ENCODE measurements around the gene SPTBN4. TPM values are rescaled to one million over a fixed set of nuclear protein-coding genes. Genes with fewer than 3 reads are reported as not detected.

The SPTBN4 gene
- total and polyA plus RNA-seq, 10 of the 15 experiments (the other 5 are each of a cell fraction or from before 2014, with no cell fraction given): 0.04 to 1.1 (median 0.34) TPM; not detected in 1

DNA sequence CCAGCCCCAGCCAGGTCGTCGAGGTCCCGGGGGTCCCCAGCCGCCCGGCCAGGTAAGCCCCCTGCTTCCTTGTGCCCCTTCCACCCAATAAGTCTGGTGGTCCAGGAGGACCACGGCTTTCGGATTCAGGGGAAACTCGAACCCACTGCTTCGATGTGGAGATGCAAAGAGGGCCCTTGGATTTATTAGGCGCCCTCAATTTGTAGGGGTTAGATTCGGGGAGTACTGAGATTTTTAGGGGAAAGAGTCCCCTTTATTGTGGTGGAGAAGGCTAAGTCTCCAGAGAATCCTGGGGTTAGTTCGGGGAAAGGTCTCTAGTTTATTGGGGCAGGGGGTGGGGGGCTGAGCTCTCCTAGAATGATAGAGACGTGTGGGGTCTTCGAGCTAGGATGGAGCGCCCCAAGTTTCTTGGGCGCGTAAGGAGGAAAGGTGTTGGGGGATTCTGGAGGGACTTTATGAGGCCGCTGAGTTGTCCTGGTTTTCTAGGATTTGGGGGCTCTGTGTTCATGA, 130.6 kb downstream of the SPTBN4 start (continued):
- TF ChIP-seq MEF2B (IDR thresholded peaks at IDR 0.05; ENCODE audit: partially characterized antibody, poor library complexity, severe bottlenecking): no peak
- no peak for TF ChIP-seq CHD1 (IDR thresholded peaks at IDR 0.05; ENCODE audit: low read depth, low read length)

DNA sequence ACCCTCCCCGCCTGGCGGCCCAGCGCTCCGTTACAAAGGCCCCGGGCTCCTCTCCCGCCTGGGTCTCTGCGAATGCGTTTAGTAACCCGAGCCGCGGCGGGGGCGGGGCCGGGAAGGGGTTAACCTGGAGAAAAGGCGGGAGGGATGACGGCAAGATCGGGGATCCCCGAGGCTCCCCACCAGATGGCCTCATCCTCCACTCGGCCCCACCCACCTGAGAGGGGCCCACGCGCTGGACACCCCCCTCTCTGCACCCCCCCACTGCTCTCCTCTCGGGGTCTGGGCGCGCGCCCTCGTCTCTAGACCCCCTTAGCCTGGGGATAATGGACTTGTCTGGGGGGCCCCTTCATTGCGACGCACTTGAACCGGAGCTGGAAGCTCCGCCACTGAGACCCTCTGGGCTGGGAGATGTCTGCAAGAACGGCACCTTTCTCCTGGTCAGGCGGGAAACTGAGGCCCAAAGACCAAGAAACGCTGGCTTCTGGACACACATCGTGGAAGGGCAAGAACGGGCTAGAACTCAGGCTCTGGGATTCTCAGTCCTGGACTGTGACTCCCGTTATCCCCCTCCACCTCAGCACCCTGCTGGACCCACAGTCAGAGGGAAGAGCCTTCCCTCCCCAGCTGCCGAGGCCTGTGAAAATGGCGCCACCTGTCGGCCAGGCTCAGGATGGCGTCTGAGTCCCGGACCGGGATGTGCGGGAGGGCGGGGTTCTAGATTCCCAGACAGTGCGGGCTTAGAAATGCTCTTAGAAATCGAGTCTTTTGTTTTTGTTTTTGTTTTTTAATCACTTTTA, 131.5 kb downstream of the SPTBN4 start:
- no peaks in the 10 kb centered on the region for H3K79me2 ChIP-seq (ENCODE audit: control insufficient read depth, insufficient read depth, low read length)
- no peak for DNase-seq (ENCODE audit: low read depth, low spot score)
- no peak overlapping the region for H3K27ac ChIP-seq (ENCODE audit: control insufficient read depth, insufficient read depth)
- intact Hi-C loops (cut with micrococcal nuclease; ENCODE audit: unreplicated experiment) (loop anchor here (1.0 to 2.0 kb wide), 4 partner anchors 49 to 293 kb away; partner anchors contain the start of gene BLVRB), in situ Hi-C loops (cut with MboI) (no loop called here)
- ATAC-seq: peak; percentile 84
- H3K4me3 ChIP-seq: no peak overlapping the region
- no TSS peak for BruUV-seq (replicated peaks)
- H3K9ac ChIP-seq (ENCODE audit: control insufficient read depth, insufficient read depth, low read length): no peak overlapping the region
- ChIA-PET RAD21 (ENCODE audit: unreplicated experiment) (interaction anchor here (1.5 kb wide), 1 partner anchor 75 kb away, joined by 7 read pairs; no protein-coding TSS in a partner anchor), SMC1A (ENCODE audit: uncharacterized antibody, unreplicated experiment) (interaction anchor here (0.7 kb wide), 1 partner anchor 293 kb away, joined by 3 read pairs; no protein-coding TSS in a partner anchor), POLR2A (no interaction called here), CTCF (interaction anchor here (0.5 to 4.7 kb wide), 12 partner anchors 22 to 293 kb away, joined by 3 to 24 read pairs (median 6); no protein-coding TSS in a partner anchor)
- H4K20me1 ChIP-seq (ENCODE audit: control insufficient read depth, insufficient read depth): no peaks in the 10 kb centered on the region
- H3K9me3 ChIP-seq (replicated peaks; ENCODE audit: control insufficient read depth, insufficient read depth, low read length): no peaks in the 10 kb centered on the region
- H3K27me3 ChIP-seq (replicated peaks in 1 of 2; ENCODE audit: control insufficient read depth in 2 of 2, insufficient read depth in 2 of 2, low read length in 1 of 2): peaks cover 11 to 14% of the 10 kb centered on the region in 2 experiments
- WGBS (ENCODE audit: insufficient coverage, insufficient replicate concordance, low lambda C conversion rate, missing lambda C conversion rate): 9% methylated on average over 34 of the region's 46 CpGs
- peaks cover 11% of the 10 kb centered on the region for H3K4me1 ChIP-seq (ENCODE audit: control insufficient read depth, insufficient read depth, low read length)
- no peaks in the 10 kb centered on the region for H3K36me3 ChIP-seq (ENCODE audit: control insufficient read depth in 2 of 2, insufficient read depth in 2 of 2, low read length in 1 of 2)
- H2AFZ ChIP-seq (ENCODE audit: control insufficient read depth, low read depth, low read length): no peak overlapping the region; the same call in 1 of the 2 replicates
- peak; percentile 90 for FAIRE-seq
- peak overlapping the region; percentile 45; the same call in 1 of the 2 replicates for H3K4me2 ChIP-seq (ENCODE audit: control insufficient read depth, insufficient read depth)
- TF ChIP-seq, protein P1, sequence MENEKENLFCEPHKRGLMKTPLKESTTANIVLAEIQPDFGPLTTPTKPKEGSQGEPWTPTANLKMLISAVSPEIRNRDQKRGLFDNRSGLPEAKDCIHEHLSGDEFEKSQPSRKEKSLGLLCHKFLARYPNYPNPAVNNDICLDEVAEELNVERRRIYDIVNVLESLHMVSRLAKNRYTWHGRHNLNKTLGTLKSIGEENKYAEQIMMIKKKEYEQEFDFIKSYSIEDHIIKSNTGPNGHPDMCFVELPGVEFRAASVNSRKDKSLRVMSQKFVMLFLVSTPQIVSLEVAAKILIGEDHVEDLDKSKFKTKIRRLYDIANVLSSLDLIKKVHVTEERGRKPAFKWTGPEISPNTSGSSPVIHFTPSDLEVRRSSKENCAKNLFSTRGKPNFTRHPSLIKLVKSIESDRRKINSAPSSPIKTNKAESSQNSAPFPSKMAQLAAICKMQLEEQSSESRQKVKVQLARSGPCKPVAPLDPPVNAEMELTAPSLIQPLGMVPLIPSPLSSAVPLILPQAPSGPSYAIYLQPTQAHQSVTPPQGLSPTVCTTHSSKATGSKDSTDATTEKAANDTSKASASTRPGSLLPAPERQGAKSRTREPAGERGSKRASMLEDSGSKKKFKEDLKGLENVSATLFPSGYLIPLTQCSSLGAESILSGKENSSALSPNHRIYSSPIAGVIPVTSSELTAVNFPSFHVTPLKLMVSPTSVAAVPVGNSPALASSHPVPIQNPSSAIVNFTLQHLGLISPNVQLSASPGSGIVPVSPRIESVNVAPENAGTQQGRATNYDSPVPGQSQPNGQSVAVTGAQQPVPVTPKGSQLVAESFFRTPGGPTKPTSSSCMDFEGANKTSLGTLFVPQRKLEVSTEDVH (IDR thresholded peaks at IDR 0.05; ENCODE audit: low read depth, partially characterized antibody): no peak
- TF ChIP-seq SP1 (IDR thresholded peaks at IDR 0.05; ENCODE audit: low read depth, low read length) (no peak), PAX5 (IDR thresholded peaks at IDR 0.05; ENCODE audit: borderline replicate concordance, low read depth, low read length) (no peak), ZZZ3 (IDR thresholded peaks at IDR 0.05; ENCODE audit: control insufficient read depth, insufficient read length, low read depth) (no peak), RB1 (IDR thresholded peaks at IDR 0.05; ENCODE audit: borderline replicate concordance) (peak; percentile 43; the same call in 1 of the 2 replicates), RAD21 (IDR thresholded peaks at IDR 0.05; ENCODE audit: insufficient read depth, low read depth, low read length) (peak; percentile 98), SUZ12 (IDR thresholded peaks at IDR 0.05; ENCODE audit: unreplicated experiment) (no peak), HDAC2 (IDR thresholded peaks at IDR 0.05) (no peak), NFYA (IDR thresholded peaks at IDR 0.05; ENCODE audit: borderline replicate concordance, low read depth, low read length) (no peak)
- TF ChIP-seq, protein P2, sequence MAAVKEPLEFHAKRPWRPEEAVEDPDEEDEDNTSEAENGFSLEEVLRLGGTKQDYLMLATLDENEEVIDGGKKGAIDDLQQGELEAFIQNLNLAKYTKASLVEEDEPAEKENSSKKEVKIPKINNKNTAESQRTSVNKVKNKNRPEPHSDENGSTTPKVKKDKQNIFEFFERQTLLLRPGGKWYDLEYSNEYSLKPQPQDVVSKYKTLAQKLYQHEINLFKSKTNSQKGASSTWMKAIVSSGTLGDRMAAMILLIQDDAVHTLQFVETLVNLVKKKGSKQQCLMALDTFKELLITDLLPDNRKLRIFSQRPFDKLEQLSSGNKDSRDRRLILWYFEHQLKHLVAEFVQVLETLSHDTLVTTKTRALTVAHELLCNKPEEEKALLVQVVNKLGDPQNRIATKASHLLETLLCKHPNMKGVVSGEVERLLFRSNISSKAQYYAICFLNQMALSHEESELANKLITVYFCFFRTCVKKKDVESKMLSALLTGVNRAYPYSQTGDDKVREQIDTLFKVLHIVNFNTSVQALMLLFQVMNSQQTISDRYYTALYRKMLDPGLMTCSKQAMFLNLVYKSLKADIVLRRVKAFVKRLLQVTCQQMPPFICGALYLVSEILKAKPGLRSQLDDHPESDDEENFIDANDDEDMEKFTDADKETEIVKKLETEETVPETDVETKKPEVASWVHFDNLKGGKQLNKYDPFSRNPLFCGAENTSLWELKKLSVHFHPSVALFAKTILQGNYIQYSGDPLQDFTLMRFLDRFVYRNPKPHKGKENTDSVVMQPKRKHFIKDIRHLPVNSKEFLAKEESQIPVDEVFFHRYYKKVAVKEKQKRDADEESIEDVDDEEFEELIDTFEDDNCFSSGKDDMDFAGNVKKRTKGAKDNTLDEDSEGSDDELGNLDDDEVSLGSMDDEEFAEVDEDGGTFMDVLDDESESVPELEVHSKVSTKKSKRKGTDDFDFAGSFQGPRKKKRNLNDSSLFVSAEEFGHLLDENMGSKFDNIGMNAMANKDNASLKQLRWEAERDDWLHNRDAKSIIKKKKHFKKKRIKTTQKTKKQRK (IDR thresholded peaks at IDR 0.05; ENCODE audit: low read depth, low read length): no peak
